HL-60 (cell line): ENCODE results near the gene ZNF274.

Experiments
- DNase-seq, 2 experiments: peaks; one replicate each; pipeline ENCODE4 v3.0.0-alpha.2; 2010 to 2020; ENCODE audit warnings: low read depth in 1 of 2, low spot score in 1 of 2
- H3K27ac ChIP-seq: fragments of 250-450 bp; sonication (Bioruptor Pico); replicated peaks from 2 replicates; pipeline ENCODE4 v1.5.1; 2020; ENCODE audit warnings: mild to moderate bottlenecking, moderate library complexity
- H3K27me3 ChIP-seq: fragments of 250-450 bp; sonication (Bioruptor Pico); 2 replicates; pipeline ENCODE4 v1.5.1; 2021; ENCODE audit warnings: mild to moderate bottlenecking, moderate library complexity; ENCODE audit not compliant: insufficient read depth, poor library complexity, severe bottlenecking
- H3K4me3 ChIP-seq: replicated peaks from 2 replicates; pipeline ENCODE4 v1.5.1; 2011; ENCODE audit warnings: mild to moderate bottlenecking, control low read depth, low read length; ENCODE audit not compliant: insufficient read depth
- CTCF ChIP-seq: IDR thresholded peaks from one replicate; pipeline ENCODE4 v1.5.1; 2011; ENCODE audit warnings: low read length, control low read depth, inconsistent platforms; ENCODE audit not compliant: insufficient read depth
- GABPA ChIP-seq: IDR thresholded peaks from 2 replicates; pipeline ENCODE4 v1.6.1; 2012; ENCODE audit warnings: low read depth
- POLR2AphosphoS5 ChIP-seq: IDR thresholded peaks from 2 replicates; pipeline ENCODE4 v1.6.1; 2012; ENCODE audit warnings: low read depth
- REST ChIP-seq: IDR thresholded peaks from 2 replicates; pipeline ENCODE4 v1.6.1; 2012; ENCODE audit warnings: low read depth; ENCODE audit not compliant: insufficient replicate concordance
- SPI1 ChIP-seq: IDR thresholded peaks from 2 replicates; pipeline ENCODE4 v1.6.1; 2012; ENCODE audit warnings: low read depth, mild to moderate bottlenecking, borderline replicate concordance

The ZNF274 gene

GRCh38 chr19:58218899-58219298 lies 36.0 kb downstream of the ZNF274 start:
- TF ChIP-seq SPI1: no peak
- TF ChIP-seq REST: no peak
- no peak for TF ChIP-seq POLR2AphosphoS5
- TF ChIP-seq GABPA: no peak
- no peak for TF ChIP-seq CTCF
- DNase-seq: peak in 1 of 2 experiments; percentile 33
- H3K27me3 ChIP-seq: no peaks in the 10 kb centered on the region
- no peak overlapping the region for H3K27ac ChIP-seq
- no peak overlapping the region for H3K4me3 ChIP-seq

GRCh38 chr19:58227964-58228584 lies 45.2 kb downstream of the ZNF274 start:
- no peak for DNase-seq
- Histone ChIP-seq H3K4me3 (peak overlapping the region; percentile 92), H3K27me3 (no peaks in the 10 kb centered on the region), H3K27ac (peak overlapping the region; percentile 95)
- no peak for TF ChIP-seq SPI1
- no peak for TF ChIP-seq CTCF
- TF ChIP-seq REST: no peak
- no peak for TF ChIP-seq GABPA
- TF ChIP-seq POLR2AphosphoS5: no peak

- Histone ChIP-seq H3K27ac (peak within 1 kb of the TSS; percentile 95), H3K27me3 (no peaks in the 10 kb centered on the region), H3K4me3 (peak within 1 kb of the TSS; percentile 92)
- peak; percentile 84 to 89 for DNase-seq
- TF ChIP-seq GABPA: peak; percentile 76
- peak; percentile 91 for TF ChIP-seq POLR2AphosphoS5
- TF ChIP-seq SPI1: no peak
- peak; percentile 37 for TF ChIP-seq REST
These were observed 45.9 kb downstream of the ZNF274 start, which contains the start of gene ZNF544 for GRCh38 chr19:58228585-58229254. TSS of gene ZNF544 (plus strand) at chr19:58228914. CDS start at chr19:58244024, 15,110 bp downstream.
